ENCODE data around the gene EHHADH.

GRCh38 chr3:185164428-185165217 is 89.2 kb downstream of the EHHADH start:
- TF ChIP-seq MBNL3 (CRISPR knock-in tag; conservative IDR thresholded peaks at IDR 0.05): no peak
- no peak for TF ChIP-seq TAF1 (CRISPR knock-in tag; IDR thresholded peaks at IDR 0.05)
- TF ChIP-seq TRIM24 (CRISPR knock-in tag; IDR thresholded peaks at IDR 0.05): no peak
- no peak for TF ChIP-seq ZNF530 (CRISPR knock-in tag; IDR thresholded peaks at IDR 0.05; ENCODE audit: low read depth)
